ENCODE measurements around the gene CHD1. TPM values are rescaled to one million over a fixed set of nuclear protein-coding genes. Genes with fewer than 3 reads are reported as not detected.

CHD1 gene
- total RNA-seq, 1 experiment from 2014 or later = 41.8 TPM

DNA sequence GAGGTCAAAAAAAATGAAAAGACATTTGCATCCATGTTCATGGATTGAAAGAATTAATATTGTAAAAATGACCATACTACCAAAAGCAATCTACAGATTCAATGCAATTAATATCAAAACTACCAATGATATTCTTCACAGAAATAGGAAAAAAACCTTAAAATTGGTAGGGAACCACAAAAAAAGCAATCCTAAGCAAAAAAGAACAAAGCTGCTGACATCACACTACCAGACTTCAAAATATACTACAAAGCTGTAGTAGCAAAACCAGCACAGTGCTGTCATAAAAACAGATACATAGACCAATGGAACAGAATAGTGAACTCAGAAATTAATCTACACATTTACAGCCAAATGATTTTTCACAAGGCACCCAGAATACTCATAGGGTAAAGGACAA is 121.0 kb downstream of the CHD1 start:
- Mint-ChIP-seq H3K27ac (no peak overlapping the region), H3K9me3 (peaks cover 40% of the 10 kb centered on the region), H3K36me3 (peaks cover 34% of the 10 kb centered on the region), H3K4me1 (no peaks in the 10 kb centered on the region), H3K4me3 (no peak overlapping the region), H3K27me3 (ENCODE audit: low read depth) (no peaks in the 10 kb centered on the region)
- CTCF ChIA-PET = no interaction called here
- POLR2A ChIA-PET = no interaction called here
- no peak for DNase-seq (ENCODE audit: low spot score)
- no peak for ATAC-seq
- TF ChIP-seq ZNF416 (CRISPR knock-in tag; IDR thresholded peaks at IDR 0.05) (no peak), ETV6 (CRISPR knock-in tag; IDR thresholded peaks at IDR 0.05) (no peak), FOXK1 (CRISPR knock-in tag; IDR thresholded peaks at IDR 0.05) (no peak), EMX1 (CRISPR knock-in tag; IDR thresholded peaks at IDR 0.05) (no peak), USF1 (CRISPR knock-in tag; IDR thresholded peaks at IDR 0.05) (no peak), SMAD3 (CRISPR knock-in tag; IDR thresholded peaks at IDR 0.05; ENCODE audit: borderline replicate concordance) (no peak), ELF4 (CRISPR knock-in tag; IDR thresholded peaks at IDR 0.05; ENCODE audit: low read depth) (no peak), TP53 (CRISPR knock-in tag; IDR thresholded peaks at IDR 0.05) (no peak), ZNF423 (CRISPR knock-in tag; IDR thresholded peaks at IDR 0.05) (no peak), NFATC4 (CRISPR knock-in tag; IDR thresholded peaks at IDR 0.05) (no peak)
- TF ChIP-seq, protein P1, sequence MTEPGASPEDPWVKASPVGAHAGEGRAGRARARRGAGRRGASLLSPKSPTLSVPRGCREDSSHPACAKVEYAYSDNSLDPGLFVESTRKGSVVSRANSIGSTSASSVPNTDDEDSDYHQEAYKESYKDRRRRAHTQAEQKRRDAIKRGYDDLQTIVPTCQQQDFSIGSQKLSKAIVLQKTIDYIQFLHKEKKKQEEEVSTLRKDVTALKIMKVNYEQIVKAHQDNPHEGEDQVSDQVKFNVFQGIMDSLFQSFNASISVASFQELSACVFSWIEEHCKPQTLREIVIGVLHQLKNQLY (CRISPR knock-in tag; IDR thresholded peaks at IDR 0.05) = no peak
- TF ChIP-seq, protein P2, sequence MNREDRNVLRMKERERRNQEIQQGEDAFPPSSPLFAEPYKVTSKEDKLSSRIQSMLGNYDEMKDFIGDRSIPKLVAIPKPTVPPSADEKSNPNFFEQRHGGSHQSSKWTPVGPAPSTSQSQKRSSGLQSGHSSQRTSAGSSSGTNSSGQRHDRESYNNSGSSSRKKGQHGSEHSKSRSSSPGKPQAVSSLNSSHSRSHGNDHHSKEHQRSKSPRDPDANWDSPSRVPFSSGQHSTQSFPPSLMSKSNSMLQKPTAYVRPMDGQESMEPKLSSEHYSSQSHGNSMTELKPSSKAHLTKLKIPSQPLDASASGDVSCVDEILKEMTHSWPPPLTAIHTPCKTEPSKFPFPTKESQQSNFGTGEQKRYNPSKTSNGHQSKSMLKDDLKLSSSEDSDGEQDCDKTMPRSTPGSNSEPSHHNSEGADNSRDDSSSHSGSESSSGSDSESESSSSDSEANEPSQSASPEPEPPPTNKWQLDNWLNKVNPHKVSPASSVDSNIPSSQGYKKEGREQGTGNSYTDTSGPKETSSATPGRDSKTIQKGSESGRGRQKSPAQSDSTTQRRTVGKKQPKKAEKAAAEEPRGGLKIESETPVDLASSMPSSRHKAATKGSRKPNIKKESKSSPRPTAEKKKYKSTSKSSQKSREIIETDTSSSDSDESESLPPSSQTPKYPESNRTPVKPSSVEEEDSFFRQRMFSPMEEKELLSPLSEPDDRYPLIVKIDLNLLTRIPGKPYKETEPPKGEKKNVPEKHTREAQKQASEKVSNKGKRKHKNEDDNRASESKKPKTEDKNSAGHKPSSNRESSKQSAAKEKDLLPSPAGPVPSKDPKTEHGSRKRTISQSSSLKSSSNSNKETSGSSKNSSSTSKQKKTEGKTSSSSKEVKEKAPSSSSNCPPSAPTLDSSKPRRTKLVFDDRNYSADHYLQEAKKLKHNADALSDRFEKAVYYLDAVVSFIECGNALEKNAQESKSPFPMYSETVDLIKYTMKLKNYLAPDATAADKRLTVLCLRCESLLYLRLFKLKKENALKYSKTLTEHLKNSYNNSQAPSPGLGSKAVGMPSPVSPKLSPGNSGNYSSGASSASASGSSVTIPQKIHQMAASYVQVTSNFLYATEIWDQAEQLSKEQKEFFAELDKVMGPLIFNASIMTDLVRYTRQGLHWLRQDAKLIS (CRISPR knock-in tag; IDR thresholded peaks at IDR 0.05; ENCODE audit: borderline replicate concordance) = no peak
- TF ChIP-seq, protein P3, sequence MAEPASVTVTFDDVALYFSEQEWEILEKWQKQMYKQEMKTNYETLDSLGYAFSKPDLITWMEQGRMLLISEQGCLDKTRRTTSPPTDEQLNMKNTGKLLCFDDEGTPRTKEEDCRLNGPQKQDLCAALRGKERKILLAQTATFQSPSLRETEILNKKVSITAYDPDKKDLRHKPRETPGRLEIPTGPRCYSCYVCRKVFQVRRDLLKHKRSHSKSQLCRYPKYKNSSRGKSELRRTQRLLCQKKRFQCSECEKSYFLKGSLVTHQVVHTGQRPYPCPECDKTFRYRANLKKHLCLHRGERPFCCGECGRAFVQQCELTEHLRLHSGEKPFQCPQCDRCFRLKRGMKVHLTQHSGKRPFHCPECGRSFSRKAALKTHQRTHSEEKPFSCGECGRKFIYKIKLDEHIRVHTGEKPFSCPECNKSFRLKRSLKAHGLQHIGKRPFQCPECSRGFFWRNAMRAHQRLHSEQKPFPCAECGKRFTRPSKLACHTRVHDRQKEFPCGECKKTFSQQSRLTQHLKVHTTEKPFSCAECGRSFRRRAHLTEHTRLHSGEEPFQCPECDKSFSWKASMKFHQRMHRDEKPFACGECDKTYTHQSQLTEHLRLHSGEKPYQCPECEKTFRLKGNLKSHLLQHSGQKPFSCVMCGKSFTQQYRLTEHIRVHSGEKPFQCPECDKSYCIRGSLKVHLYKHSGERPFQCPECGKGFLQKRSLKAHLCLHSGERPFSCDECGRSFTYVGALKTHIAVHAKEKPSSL (CRISPR knock-in tag; conservative IDR thresholded peaks at IDR 0.05) = no peak
- TF ChIP-seq, protein P4, sequence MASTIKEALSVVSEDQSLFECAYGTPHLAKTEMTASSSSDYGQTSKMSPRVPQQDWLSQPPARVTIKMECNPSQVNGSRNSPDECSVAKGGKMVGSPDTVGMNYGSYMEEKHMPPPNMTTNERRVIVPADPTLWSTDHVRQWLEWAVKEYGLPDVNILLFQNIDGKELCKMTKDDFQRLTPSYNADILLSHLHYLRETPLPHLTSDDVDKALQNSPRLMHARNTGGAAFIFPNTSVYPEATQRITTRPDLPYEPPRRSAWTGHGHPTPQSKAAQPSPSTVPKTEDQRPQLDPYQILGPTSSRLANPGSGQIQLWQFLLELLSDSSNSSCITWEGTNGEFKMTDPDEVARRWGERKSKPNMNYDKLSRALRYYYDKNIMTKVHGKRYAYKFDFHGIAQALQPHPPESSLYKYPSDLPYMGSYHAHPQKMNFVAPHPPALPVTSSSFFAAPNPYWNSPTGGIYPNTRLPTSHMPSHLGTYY (CRISPR knock-in tag; IDR thresholded peaks at IDR 0.05) = no peak

GRCh38 chr5:98805070-98805469 is 123.7 kb downstream of the CHD1 start:
- Mint-ChIP-seq H3K9me3 (peaks cover 40% of the 10 kb centered on the region), H3K4me3 (no peak overlapping the region), H3K27me3 (ENCODE audit: low read depth) (no peaks in the 10 kb centered on the region), H3K36me3 (peaks cover 34% of the 10 kb centered on the region), H3K4me1 (no peaks in the 10 kb centered on the region), H3K27ac (no peak overlapping the region)
- ChIA-PET POLR2A (no interaction called here), CTCF (no interaction called here)
- DNase-seq (ENCODE audit: low spot score) (no peak), ATAC-seq (no peak)
- TF ChIP-seq ZNF396 (CRISPR knock-in tag; IDR thresholded peaks at IDR 0.05; ENCODE audit: borderline replicate concordance) (no peak), NFATC4 (CRISPR knock-in tag; IDR thresholded peaks at IDR 0.05) (no peak), ZBTB43 (CRISPR knock-in tag; IDR thresholded peaks at IDR 0.05) (no peak), IRF1 (CRISPR knock-in tag; IDR thresholded peaks at IDR 0.05) (no peak), USF1 (CRISPR knock-in tag; IDR thresholded peaks at IDR 0.05) (no peak), TEAD4 (CRISPR knock-in tag; IDR thresholded peaks at IDR 0.05) (no peak), OVOL2 (CRISPR knock-in tag; IDR thresholded peaks at IDR 0.05; ENCODE audit: borderline replicate concordance) (no peak), ZNF232 (CRISPR knock-in tag; IDR thresholded peaks at IDR 0.05) (no peak), ZNF671 (CRISPR knock-in tag; IDR thresholded peaks at IDR 0.05) (no peak)
- TF ChIP-seq, protein P4 (CRISPR knock-in tag; IDR thresholded peaks at IDR 0.05) = no peak

All from WTC11 (cell line).